EH (cell line): Measurements from ENCODE around the gene DEPDC1B.
"Not testable (repeated sequence)": the region's sequence is repeated elsewhere in the genome, so short reads cannot be mapped to it uniquely, and the experiment has no call there.

Experiments used
- DNase-seq: peaks from one replicate; pipeline ENCODE4 v3.0.0-alpha.2; 2015; ENCODE audit warnings: low read depth

DEPDC1B gene, protein sequence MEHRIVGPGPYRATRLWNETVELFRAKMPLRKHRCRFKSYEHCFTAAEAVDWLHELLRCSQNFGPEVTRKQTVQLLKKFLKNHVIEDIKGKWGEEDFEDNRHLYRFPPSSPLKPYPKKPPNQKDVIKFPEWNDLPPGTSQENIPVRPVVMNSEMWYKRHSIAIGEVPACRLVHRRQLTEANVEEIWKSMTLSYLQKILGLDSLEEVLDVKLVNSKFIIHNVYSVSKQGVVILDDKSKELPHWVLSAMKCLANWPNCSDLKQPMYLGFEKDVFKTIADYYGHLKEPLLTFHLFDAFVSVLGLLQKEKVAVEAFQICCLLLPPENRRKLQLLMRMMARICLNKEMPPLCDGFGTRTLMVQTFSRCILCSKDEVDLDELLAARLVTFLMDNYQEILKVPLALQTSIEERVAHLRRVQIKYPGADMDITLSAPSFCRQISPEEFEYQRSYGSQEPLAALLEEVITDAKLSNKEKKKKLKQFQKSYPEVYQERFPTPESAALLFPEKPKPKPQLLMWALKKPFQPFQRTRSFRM

DNA sequence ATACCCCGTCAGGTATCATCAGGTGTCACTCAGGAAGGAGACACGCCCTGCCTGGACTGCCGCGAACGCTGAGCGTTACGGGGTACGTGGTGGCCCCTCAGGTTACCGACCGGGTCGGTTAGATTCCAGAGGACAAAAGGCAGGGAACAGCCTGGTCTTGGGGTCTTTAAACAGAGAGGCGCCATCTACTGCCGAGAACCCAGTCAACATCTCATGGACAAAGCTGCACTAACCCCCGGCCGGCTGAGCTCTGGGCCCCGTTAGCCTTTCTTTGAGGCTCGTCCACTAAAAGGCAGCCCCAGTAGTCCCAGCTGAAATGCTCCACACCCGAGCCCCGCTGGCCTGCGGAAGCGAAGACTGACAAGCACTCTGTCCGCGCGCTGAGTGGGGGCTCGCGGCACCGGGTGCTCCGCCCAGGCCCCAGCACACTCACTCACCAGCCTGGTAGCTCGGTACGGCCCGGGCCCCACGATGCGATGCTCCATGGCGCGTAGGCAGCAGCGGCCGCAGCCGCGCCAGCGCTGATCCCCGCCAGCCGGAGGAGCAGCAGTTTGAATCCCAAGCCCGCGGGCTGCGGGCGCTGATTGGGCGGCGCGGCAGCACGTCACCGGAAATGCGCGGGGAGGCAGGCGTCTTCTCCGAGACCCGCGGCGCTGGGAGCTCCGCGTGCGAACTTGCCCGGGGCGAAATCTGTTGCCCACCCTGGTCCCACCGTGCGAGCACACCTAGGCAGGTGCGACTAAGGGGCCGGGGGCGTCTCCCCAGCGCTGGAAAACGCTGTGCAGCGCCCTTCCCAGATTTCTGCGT, at the start of gene DEPDC1B:
TSS of gene DEPDC1B (minus strand) at position 558 of the 807 bp plus-strand sequence. CDS start at position 485, 73 bp downstream.
- peak; percentile 89 for DNase-seq

DNA sequence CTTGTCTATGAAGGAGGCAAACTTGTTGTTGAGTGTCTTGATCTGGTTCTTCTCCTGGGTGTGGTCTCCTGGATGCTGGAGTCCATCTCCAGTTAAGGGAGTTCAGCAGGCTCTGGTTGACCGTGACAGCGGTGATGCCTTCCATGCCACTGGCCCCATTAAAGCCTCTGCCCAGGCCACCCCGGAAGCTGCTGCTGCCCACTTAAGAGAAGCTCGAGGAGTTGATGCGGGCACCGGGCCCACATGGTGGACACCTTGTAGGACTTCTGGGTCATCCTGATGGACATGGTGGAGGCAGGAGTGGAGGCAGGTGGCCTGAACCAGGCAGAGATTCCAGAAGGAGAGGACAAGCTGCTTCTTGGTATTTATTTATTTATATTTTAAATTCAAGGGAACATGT, 44.7 kb upstream of the DEPDC1B start:
- DNase-seq, result no peak

DNA sequence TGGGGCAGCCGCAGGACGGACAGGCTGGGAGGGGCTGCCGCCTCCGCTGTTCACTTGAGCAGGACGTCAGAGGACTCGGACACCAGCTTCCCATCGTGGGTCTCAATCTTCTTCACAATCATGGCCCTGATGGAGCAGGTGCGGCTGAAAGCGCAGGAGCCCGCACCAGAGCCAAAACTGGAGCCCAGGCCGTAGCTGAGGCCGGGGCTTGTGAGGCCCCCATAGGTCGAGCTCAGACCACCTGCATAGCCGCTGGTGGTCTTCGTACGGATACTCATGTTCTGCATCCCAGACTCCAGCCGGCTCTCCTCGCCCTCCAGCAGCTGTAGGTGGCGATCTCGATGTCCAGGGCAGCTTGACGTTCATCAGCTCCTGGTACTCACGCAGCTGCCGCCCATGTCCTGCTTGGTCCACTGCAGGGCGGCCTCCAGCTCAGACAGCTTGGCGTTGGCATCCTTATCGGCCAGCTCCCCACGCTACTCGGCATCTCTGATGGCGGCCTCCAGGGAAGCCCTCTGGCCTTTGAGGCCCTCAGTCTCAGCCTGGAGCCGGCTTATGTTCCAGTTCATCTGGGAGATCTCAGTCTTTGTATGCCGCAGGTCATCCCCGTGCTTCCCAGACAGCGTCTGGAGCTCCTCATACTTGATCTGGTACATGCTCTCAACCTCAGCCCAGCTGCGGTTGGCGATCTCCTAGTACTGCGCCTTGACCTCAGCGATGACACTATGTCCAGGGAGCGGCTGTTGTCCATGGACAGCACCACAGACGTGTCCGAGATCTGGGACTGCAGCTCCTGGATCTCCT, 43.7 kb upstream of the DEPDC1B start:
- no peak for DNase-seq

DNA sequence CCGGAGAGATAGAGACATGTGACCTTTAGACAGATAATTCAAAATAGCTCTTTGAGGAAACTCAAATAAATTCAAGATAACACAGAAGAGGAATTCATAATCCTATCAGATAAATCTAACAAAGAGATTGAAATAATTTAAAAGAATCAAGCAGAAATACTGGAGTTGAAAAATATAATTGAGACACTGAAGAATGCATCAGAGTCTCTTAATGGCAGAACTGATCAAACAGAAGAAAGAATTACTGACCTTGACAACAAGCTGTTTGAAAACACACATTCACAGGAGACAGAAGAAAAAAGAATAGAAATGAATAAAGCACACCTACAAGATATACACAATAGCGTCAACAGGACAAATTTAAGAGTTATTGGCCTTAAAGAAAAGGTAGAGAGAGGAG, 40.4 kb upstream of the DEPDC1B start:
- DNase-seq, result no peak

DNA sequence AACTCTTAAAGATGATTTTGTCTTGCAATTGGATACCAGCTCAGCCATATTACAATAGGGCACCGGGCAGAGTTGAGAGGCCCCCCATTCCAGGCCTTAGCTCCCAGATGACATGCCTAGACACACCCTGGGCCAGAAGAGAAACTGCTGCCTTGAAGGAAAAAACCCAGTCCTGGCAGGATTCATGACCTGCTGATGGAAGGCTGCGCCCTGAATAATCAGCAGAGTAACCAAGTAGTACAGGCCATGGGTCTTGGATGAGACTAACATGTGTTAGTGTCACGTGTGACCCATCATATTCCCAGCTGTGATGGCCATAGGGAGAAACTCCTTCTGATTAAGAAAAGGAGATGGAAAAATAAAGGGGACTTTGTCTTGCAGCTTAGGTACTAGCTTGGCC, 39.0 kb upstream of the DEPDC1B start:
- DNase-seq, result no peak

DNA sequence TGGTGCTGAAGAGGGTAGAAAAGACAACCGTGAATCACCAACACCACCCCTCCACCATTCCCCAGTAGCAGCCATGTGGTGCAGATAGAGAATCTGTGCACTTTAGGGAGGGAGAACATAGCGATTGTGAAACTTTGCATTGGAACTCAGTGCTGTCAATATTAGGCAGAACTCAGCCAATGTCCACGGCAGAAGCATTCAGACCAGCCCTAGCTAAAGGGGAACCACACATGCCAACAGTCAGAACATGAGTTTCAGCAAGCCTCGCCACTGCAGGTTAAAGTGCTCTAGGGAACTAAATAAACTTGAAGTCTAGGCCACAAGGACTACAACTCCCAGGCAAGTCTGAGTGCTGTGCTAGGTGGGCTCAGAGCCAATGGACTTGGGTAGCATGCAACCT, 38.5 kb upstream of the DEPDC1B start:
- no peak for DNase-seq

DNA sequence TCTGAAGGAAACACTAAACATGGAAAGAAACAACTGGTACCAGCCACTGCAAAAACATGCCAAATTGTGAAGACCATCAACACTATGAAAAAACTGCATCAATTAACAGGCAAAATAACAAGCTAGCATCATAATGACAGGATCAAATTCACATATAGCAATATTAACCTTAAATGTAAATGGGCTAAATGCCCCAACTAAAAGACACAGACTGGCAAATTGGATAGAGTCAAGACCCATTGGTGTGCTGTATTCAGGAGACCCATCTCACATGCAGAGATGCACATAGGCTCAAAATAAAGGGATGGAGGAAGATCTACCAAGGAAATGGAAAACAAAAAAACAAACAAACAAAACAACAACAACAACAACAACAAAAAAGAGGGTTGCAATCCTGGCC, 30.9 kb upstream of the DEPDC1B start:
- not testable (repeated sequence) for DNase-seq

DNA sequence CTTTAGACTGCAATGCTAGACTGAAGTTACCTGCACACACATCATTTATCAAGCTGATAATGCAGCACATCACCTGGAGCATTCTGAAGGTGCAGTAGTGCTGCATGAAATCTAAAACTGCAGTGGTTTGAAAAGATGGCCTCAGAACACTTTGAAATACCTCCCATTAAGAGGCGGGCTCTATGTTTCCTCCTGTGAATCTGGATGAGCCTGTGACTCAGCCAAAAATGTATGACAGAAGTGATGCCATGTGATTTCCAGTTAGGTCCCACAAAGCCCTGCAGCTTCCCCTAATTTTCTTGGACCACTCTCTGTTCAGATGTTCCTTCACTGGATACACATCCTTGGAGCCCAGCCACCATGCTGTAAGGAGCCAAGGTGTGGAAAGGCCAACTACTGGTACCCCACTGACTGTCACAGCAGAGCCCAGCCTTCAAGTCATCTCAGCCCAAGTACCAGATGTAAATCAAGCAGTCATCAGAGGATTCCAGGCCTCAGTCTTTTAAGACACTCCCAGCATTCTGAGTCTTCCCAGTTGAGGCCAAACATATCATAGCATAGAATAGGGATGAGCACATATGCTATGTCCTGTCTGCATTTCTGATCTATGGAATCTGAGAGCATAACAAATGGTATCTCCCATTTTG, 27.2 kb upstream of the DEPDC1B start:
- no peak for DNase-seq

DNA sequence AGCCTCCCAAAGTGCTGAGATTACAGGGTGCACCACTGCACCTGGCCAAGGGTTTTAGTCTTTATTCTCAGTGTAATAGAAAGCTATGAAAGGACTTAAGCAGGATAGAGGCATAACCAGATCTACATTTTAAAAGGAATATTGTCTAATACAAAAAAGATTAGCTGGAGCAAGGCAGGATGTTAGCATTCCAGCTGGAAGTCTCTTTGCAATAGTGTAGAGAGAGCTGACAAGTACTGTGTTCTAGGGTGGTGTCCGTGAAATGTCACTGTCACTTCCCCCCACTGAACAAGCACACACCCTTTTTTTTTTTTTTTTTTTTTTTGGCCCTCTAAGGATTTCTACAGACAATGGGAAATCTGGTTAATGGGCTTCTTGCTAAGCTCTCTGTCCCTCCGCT, 24.2 kb upstream of the DEPDC1B start:
- no peak for DNase-seq

DNA sequence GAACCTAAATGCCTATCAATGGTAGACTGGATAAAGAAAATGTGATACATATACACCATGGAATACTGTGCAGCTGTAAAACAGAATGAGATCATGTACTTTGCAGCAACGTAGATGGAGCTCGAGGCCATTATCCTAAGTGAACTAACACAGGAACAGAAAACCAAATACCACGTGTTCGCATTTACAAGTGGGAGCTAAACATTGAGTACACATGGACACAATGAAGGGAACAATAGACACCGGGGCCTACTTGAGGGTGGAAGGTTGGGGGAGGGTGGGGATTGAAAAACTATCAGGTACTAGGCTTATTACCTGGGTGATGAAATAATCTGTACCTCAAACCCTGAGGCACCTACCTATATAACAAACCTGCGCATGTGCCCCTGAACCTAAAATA, 22.4 kb upstream of the DEPDC1B start:
- no peak for DNase-seq

DNA sequence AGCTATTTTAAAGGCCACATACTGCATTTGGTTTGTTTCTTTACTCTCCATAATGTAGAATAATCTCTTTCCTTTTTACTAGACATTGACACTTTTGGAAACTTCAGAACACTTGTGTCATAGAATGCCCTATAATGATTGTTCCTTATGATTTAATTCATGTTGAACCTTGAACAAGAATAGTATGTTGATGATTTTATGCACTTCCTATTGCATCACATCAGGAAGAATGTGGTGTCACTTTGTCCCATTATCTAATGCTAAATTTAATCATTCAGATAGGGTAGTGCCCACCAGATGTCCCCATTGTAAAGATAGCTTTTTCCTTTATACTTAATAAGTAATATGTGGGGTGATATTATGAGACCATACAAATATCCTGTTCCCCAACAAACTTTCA, 19.4 kb upstream of the DEPDC1B start:
- no peak for DNase-seq

DNA sequence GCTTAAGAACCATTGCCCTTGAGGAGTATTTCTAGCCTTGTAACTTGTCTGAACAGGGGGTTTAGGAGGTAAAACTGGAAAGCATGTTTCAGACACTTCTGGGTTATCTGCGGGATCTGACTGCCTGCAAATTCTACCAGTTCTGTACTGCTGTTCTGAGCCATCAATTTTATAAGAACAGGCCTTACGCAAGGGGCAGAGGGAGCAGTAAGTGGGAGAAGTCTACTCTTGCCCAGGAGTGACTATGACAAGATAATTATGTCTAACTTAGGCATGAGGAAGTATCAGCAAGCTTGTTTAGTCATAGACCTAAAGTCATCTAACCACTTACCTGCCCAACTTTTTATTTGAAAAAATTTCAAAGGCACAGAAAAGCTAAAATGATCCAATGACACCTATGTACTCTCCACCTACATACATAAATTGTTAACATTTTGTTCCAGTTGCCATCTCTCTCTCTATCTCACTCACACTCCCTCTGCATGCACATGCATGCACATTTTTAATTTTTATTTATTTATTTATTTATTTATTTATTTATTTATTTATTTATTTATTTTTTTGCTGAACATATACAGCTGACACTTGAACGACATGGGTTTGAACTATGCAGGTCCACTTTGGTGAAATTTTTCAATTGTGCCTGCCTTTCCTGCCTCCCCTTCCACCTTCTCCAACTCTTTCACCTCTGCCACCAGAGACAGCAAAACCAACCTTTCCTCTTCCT, 18.4 kb upstream of the DEPDC1B start:
- DNase-seq, result no peak

DNA sequence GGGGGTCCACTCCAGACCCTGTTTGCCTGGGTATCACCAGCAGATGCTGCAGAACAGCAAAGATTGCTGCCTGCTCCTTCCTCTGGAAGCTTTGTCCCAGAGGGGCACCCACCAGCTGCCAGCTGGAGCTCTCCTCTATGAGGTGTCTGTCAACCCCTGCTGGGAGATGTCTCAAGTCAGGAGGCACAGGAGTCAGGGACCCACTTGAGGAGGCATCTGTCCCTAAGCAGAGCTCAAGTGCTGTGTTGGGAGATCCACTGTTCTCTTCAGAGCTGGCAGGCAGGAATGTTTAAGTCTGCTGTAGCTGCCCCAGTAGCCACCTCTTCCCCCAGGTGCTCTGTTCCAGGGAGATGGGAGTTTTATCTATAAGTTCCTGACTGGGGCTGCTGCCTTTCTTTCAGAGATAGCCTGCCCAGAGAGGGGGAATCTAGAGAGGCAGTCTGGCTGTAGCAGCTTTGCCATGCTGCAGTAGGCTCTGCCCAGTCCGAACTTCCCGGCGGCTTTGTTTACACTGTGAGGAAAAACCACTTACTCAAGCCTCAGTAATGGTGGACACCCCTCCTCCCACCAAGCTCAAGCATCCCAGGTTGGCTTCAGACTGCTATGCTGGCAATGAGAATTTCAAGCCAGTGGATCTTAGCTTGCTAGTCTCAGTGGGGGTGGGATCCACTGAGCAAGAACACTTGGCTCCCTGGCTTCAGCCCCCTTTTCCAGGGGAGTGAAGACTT, 15.4 kb upstream of the DEPDC1B start:
- DNase-seq, result not testable (repeated sequence)

DNA sequence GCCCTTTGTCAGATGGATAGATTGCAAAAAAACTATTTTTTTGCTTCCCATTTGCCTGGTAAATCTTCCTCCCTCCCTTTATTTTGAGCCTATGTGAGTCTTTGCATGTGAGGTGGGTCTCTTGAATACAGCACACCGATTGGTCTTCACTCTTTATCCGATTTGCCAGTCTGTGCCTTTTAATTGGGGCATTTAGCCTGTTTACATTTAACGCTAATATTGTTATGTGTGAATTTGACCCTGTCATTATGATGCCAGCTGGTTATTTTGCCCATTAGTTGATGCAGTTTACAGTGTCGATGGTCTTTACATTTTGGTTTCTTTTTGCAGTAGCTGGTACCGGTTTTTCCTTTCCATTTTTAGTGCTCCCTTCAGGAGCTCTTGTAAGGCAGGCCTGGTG, 13.0 kb upstream of the DEPDC1B start:
- no peak for DNase-seq

DNA sequence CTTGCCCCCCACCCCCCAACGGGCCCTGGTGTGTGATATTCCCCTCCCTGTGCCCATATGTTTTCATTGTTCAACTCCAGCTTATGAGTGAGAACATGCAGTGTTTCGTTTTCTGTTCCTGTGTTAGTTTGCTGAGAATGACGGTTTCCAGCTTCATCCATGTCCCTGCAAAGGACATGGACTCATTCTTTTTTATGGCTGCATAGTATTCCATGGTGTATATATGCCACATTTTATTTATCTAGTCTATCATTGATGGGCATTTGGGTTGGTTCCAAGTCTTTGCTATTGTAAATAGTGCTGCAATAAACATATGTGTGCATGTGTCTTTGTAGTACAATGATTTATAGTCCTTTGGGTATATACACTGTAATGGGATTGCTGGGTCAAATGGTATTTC, 11.9 kb upstream of the DEPDC1B start:
- DNase-seq, result not testable (repeated sequence)

DNA sequence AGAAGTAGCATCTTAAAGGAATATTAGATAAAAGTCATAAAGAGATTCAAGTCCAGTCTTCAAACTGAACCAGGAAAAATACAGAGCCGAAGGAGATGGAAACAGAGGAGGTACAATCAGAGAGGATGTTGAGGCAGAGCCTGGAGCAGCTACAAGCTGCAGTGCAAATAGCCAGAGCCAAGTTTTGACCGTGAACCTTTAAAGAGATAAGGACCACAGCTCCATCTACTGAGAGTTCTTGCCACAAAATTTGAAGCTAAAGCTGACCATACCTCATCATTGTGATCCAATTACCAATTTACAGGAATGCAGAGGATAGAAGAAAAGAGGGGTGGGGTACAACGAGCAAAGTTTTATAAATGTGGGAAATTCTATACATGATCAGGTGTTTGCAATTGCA, 10.4 kb upstream of the DEPDC1B start:
- DNase-seq, result no peak

DNA sequence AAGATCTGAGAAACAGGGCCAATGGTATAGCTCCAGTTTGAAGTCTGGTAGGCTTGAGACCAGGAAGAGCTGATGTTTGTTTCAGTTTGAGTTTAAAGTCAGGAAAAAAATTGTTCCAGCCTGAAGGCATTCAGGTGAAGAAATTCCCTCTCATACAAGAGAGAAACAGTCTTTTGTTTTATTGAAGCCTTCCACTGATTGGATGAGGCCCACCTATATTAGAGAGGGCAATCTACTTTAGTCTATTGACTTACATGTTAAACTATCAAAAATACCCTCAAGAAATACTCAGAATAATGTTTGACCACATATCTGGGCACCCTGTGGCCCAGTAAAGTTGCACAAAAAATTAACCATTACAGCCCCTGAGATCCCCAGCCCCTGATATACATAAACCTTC, 5.2 kb upstream of the DEPDC1B start:
- no peak for DNase-seq

DNA sequence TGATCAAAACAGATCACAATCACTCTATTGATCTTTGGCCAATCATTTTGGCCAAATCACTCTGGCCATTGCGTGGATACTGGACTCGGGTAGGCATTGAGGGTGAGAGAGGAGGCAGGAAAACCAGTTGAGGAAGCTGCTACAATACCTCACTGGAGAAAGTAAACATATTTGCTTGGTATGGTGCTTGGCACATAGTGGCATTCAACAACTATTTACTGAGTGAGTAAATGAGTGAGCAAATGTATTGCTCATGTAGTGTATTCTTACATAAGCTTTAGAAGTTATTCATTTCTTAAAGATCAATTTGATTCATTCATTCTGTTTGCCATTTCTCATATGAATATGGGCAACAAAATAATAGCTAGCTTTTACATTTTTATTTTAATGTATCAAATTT, 4.0 kb upstream of the DEPDC1B start:
- DNase-seq, result no peak

DNA sequence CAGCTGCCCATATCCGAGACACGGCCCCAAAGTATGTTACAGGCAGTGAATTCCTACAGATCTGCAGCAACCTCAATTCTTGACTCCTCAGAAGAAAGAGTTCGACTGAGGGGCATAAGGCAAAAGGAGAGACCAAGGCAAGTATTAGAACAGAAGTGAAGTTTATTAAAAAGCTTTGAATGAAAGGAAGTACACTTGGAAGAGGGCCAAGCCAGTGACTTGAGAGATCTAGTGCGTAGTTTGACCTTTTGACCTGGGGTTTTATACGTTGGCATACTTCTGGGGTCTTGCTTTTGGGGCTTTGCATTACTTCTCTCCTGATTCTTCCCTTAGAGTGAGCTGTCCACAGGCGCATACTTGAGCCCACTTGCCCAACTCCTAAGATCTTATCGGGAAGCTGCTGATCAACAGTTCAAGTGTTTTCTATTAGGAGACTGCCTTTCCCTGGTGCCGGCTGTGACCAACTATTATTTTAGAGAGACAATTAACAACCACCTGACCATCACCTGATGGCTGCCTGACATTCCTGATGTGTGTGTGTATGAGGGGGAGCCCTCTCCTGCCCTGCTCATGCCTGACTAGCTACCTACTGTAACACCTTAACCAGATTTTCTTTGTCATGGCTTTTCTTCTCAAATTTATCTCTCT, 1.5 kb upstream of the DEPDC1B start:
- DNase-seq, result no peak

DNA sequence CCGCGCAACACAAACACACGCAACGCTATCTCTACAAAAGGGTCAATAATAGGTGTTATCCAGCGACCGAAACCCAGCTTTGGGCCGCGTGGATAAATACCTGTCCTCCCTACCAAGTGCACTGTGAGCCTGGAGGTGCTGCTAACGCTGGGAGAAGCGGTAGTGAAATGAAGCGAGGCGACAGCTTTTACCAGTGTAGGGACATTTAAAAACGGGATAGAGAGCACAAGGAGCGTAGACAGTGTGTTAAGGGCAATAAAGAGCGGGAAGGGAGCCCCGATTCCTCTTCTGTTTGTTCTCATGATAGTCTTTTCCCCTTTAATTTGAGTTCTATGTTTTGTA, 421 bp upstream of the DEPDC1B start:
- DNase-seq, result peak; percentile 30
